Choroid plexus epithelial cell (primary cell): ENCODE results near the gene FMNL2.

Source experiments
- DNase-seq: peaks from one replicate; pipeline ENCODE4 v3.0.0-alpha.2; 2010; ENCODE audit warnings: low read depth
- H3K4me3 ChIP-seq: 2 replicates; pipeline ENCODE4 v1.5.1; 2011; ENCODE audit warnings: low read depth, mild to moderate bottlenecking, control low read depth, low read length, moderate library complexity
- TF ChIP-seq, protein P1 (sequence below): conservative IDR thresholded peaks from 2 replicates; pipeline ENCODE4 v1.5.1; 2011; ENCODE audit warnings: low read depth, mild to moderate bottlenecking, control low read depth, inconsistent platforms, low read length, moderate library complexity

Gene FMNL2

DNA sequence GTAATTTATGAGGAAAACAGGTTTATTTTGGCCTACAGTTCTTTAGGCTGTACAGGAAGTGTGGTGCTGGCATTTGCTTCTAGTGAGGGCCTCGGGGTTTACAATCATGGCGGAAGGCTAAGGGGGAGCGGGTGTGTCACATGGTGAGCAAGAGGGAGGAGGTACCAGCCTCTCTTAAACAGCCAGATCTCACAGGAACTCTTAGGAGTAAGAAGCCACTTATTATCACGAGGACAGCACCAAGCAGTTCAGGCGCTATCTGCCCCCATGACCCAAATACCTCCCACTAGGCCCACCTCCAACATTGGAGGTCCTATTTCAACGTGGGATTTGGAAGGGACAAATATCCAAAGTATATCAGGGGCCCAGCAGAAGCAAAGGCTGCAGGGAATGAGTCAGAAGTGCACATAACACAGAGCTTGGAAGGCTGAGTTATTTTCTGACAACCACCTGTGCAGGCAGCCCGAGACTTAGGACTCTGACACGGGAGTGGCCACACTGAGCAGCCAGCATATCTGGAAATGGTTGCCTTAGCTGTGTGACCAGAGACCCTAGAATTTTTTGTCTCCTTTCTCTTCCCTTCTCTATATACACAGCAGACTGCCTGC, 211.4 kb downstream of the FMNL2 start:
- TF ChIP-seq, protein P1, sequence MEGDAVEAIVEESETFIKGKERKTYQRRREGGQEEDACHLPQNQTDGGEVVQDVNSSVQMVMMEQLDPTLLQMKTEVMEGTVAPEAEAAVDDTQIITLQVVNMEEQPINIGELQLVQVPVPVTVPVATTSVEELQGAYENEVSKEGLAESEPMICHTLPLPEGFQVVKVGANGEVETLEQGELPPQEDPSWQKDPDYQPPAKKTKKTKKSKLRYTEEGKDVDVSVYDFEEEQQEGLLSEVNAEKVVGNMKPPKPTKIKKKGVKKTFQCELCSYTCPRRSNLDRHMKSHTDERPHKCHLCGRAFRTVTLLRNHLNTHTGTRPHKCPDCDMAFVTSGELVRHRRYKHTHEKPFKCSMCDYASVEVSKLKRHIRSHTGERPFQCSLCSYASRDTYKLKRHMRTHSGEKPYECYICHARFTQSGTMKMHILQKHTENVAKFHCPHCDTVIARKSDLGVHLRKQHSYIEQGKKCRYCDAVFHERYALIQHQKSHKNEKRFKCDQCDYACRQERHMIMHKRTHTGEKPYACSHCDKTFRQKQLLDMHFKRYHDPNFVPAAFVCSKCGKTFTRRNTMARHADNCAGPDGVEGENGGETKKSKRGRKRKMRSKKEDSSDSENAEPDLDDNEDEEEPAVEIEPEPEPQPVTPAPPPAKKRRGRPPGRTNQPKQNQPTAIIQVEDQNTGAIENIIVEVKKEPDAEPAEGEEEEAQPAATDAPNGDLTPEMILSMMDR = no peak
- H3K4me3 ChIP-seq = no peak overlapping the region
- no peak for DNase-seq

DNA sequence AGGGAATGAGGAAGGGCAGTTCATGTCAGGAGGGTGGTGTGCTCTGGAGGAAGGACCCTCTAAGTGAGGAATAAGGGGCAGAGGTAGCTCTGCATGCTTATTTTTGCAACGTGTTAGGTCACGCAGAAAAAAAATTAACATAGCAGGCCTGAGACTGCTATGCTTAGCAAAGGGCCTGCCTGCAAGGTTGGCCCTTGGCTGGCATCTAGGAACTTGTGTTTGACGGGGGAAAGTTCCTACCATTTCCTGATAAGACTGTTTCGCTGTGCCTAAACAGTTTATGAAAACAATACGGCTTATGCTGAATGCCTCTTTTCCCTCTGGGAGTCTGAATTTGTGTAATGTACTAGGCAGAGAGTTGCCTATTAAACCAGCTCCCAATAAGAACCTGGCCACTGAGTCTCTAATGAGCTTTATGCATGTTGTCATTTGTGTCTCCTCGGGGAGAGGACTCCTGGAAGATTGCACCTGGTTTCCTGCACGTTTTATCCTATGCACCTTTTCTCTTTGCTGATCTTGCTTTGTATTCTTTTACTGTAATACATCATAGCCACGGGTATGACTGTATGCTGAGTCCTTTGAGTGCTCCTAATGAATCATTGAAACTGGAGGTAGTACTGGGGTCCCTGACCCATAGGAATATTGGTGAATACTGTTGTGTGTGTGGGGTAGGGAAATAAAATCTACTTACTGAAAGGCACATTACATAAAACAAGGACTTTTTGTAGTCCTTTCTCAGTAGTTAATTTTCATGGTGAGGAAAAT, 213.3 kb downstream of the FMNL2 start:
- H3K4me3 ChIP-seq = no peak overlapping the region
- no peak for DNase-seq
- TF ChIP-seq, protein P1 = no peak

DNA sequence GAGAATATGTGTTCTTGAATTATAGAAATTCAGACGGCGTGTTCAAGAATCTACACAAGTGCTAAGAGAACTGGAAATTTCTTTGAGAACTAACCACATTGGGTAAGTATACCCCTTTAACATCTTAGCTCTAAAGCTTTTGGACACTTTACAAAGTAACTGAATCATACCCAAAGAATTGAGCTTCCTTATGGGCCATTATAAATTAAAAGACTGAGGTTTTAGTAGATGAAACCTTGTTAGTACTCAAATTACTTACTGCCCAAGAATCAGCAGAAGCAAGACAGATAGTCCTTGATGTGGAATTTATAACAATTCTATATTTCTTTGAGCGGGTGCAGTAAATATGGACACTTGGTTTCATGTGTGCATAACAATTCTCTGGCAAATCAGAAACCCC, 214.0 kb downstream of the FMNL2 start:
- TF ChIP-seq, protein P1 = no peak
- no peak for DNase-seq

DNA sequence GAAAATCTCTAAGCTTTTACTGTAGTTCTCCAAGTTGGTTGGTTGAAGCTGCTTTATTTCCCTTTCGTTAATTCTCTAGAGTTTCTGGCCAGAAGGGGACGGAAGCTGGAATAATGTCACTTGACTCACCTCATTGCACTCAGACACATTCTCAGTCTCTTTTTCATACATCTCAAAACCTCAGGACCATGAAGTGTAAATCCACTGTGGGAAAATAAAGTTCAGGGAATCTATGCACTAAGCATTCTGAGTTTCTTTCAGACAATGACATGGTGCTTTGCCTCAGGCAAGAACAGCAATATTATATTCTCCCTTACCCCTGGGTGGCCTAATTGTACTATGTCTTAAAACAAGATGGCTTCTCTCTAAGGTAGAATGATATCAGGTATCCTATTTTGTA, 214.4 kb downstream of the FMNL2 start:
- no peak overlapping the region for H3K4me3 ChIP-seq
- TF ChIP-seq, protein P1 = no peak
- no peak for DNase-seq

More for the DNA sequence above, 214.0 kb downstream of the FMNL2 start:
- H3K4me3 ChIP-seq = no peak overlapping the region

DNA sequence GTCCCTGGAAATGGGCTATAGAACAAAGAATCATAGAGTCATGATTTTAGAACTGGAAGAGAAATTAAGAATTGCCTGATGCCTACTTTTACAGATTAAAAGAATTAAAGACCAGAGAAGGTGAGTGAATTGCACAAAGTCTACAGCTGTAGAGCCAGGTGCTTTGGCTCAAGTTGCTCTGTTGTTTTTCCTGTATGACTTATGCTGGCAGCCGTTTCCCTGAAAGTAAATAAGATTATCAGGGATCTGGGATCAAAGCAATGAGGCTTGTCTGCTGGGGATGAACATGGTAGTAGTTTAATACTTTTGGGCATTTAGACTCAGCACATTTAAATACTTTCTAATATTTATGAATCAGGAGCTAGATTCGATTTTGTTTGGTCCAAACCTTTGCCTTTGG, 215.4 kb downstream of the FMNL2 start:
- TF ChIP-seq, protein P1 = no peak
- no peak for DNase-seq
- no peak overlapping the region for H3K4me3 ChIP-seq

DNA sequence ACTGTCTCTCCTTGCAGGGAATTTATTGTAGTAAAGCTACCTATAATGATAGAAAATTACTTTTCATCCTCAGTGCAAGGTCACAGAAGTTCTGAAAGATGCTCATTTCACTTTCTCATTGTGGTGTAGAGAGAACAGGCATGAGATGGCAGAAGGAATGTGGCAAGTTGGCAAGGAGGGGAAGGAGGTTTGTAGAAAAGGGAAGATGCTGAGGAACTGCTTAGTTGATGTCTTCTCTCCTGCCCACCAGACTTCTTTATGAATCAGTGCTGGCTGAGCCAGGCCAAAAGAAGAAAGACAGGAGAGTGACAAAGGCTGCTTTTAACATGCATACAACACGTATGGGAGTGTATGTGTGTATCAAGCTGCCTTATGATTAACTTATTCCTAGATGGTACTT, 217.9 kb downstream of the FMNL2 start:
- TF ChIP-seq, protein P1 = no peak
- DNase-seq = no peak

DNA sequence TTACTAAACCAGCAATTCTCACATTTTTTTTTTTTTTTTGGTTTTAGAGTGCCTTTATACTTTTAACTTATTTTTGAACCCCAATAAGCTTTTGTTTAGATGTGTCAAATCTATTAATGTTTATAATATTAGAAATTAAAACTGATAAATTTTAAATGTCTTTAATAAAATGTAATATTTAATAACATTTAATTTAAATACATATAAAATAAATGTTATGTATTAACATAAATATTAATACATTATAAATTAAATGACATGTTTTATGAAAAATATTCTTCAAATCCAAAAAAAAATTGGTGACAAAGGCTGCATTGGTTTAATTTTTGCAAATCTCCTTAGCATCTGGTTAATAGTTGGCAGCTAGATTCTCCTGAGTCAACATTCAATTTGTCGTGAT, 218.5 kb downstream of the FMNL2 start:
- DNase-seq = no peak
- H3K4me3 ChIP-seq = no peak overlapping the region
- TF ChIP-seq, protein P1 = no peak

More for the DNA sequence above, 217.9 kb downstream of the FMNL2 start:
- H3K4me3 ChIP-seq = no peak overlapping the region
